Cardiac fibroblast (primary cell): Measurements from ENCODE around the gene ARHGAP40.

Source experiments
- DNase-seq, 2 donors: peaks; one replicate each; pipeline versions ENCODE4 v3.0.0 to v3.0.0-alpha.2; 2010; ENCODE audit warnings: low read depth in 2 of 2
- H3K4me3 ChIP-seq, 2 donors: replicated peaks in 1 of 2; 1 replicate in 1 of 2; 2 replicates in 1 of 2; pipeline ENCODE4 v1.5.1; 2011; ENCODE audit warnings: low read depth in 2 of 2, low read length in 2 of 2, mild to moderate bottlenecking in 2 of 2, moderate library complexity in 1 of 2
- TF ChIP-seq, protein P1 (sequence below): IDR thresholded peaks from one replicate; pipeline ENCODE4 v1.5.1; 2011; ENCODE audit warnings: low read depth, mild to moderate bottlenecking, low read length, inconsistent platforms

ARHGAP40 gene

DNA sequence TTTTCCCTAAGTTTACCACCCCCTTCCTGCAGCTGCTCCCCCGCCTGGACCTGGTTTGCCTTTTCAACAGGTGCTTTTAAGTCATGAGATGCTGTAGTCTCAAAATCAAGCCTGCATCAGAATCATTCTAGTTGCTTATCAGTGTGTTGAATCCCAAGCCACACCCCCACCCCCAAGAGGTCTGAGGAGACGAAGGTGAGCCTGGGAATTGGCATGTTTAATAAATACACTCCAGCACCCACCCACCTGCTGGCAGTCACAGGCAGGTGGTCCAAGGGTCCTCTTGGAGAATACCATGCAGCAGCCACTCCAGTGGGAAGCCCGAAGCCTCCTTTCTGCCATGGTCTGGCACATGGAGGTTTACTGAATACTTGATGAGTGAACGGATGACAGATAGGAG lies 21.7 kb upstream of the ARHGAP40 start:
- no peak overlapping the region for H3K4me3 ChIP-seq
- no peak for DNase-seq
- TF ChIP-seq, protein P1, sequence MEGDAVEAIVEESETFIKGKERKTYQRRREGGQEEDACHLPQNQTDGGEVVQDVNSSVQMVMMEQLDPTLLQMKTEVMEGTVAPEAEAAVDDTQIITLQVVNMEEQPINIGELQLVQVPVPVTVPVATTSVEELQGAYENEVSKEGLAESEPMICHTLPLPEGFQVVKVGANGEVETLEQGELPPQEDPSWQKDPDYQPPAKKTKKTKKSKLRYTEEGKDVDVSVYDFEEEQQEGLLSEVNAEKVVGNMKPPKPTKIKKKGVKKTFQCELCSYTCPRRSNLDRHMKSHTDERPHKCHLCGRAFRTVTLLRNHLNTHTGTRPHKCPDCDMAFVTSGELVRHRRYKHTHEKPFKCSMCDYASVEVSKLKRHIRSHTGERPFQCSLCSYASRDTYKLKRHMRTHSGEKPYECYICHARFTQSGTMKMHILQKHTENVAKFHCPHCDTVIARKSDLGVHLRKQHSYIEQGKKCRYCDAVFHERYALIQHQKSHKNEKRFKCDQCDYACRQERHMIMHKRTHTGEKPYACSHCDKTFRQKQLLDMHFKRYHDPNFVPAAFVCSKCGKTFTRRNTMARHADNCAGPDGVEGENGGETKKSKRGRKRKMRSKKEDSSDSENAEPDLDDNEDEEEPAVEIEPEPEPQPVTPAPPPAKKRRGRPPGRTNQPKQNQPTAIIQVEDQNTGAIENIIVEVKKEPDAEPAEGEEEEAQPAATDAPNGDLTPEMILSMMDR = no peak

DNA sequence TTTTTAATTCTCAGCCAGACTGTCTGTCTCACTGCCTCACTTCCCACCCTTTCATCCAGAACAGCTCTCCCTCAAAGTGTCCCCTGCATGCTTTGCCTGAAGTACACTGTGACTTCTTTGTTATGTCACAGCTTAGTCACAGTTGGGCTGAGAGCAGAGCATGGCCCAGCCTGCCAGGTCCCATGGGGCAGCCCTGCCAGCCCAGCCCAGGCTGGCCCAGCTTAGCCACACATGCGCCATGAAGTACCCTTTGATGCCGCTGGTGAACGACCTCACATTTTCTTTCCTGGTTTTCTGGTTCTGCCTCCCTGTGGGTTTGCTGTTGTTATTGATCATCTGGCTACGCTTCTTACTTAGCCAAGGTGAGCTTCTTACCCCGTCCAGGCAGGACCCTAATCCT lies 20.6 kb upstream of the ARHGAP40 start, which contains the start of gene ADIG:
ADIG (plus strand) TSS at position 185 of the 400 bp plus-strand sequence; CDS start at position 239, 54 bp downstream.
- peak in 1 of 2 donors; percentile 12 for DNase-seq
- H3K4me3 ChIP-seq = no peak within 1 kb of the TSS
- TF ChIP-seq, protein P1 = no peak

DNA sequence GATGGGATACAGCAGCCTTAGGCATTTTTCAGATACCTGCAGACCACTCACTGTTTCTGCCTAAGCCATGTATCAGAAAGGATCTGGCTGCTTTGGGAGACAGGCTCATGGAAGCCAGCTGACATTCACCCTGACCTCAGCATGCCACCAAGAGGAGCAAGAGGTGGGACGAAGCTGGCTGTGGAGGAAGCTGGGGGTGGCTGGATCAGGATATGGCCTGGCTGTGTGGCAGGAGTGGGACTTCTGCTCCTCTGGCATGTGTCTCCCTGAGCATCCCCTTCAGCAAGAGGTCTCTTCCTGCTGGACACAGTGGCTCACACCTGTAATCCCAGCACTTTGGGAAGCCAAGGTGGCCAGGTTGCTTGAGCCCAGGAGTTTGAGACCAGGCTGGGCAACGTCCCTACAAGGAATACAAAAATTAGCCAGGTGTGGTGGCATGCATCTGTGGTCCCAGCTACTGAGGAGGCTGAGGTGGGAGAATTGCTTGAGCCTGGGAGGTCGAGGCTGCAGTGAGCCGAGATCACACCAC lies 19.7 kb upstream of the ARHGAP40 start:
- DNase-seq = no peak
- TF ChIP-seq, protein P1 = no peak
- H3K4me3 ChIP-seq = no peak overlapping the region

DNA sequence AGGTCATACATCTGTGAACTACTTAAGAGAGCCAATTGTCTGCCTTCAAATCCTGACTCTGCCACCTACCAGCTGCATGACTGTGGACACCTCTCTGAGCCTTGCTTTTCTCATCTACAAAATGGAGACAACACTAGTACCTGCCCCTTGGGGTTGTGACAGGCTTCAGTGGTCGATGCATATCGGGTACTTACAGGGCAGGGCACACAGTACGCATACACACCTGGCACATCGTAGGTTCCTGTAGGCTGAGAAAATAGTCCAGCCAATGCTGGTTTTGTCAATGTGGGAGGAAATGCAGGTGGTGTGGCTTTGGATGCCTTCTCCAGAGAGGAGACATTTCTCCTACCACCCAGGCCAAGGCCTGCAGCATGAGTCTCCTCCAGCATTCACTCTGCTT lies 18.3 kb upstream of the ARHGAP40 start:
- H3K4me3 ChIP-seq = no peak overlapping the region
- no peak for DNase-seq
- TF ChIP-seq, protein P1 = no peak

DNA sequence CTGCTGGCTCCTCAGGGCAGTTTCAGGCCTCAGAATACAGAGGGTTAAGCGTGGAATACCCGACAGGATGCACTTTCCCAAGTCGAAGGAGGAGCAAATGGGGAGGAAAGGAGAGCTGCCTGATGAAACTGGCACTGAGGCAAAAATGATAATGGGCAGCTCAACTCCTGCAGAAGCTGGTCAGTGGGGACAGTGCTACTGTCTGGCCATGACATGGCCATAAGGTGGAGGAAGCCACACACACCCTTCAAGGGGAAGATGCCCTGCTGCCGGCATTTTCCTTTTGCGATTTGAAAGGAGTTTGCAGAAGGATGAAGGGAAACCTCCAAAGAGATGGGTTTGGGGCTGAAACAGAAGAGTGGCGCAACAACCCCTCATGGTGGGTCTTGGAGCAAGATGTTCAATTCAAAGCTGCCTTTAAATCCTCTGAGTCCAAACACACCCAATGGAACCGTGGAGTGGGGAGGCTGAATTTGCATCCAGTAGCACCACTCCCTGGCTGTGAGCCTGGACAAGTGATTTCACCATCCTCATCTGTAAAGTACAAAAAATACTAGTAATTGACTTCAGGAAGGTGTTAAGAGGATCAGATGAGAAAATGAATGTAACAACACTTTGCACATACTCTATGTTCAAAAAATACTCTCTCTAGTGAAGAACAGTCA lies 17.4 kb upstream of the ARHGAP40 start:
- no peak for DNase-seq
- TF ChIP-seq, protein P1 = no peak
- no peak overlapping the region for H3K4me3 ChIP-seq

DNA sequence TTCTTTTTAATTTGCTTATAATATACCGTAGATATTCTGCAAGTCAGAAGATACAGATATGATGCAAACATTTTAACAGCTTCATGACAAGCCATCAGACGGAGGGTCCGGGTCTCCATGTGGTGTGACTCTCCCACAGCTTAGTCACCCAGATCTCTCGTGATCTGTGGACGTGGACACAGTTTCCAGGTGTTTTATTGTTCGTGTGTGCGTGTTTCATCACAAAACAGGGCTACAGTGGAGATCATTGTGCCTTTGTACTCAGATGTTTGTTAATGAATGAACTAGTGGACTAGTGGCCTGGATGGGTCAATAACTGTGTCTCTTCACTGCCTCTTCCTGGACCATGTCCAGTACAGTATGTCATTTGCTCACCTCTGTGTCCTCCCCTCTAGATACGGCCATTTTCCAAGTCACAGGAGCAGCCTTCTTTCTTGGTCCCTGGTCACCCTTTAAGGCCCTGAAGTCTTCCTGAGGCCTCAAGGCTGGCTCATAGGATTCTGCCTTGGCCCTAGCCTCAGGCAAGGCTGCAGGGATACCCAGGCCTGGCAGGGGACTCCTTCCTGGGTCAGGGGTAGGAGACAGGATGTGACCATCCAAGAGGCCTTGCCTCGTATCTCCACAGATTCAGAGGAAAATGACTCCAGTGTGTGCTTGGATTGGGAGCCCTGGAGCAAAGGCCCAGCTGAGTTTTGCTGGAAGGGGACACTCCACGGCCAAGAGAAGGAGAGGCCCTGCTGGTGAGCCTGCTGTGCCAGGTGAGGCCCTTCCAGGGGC lies 16.0 kb upstream of the ARHGAP40 start:
- H3K4me3 ChIP-seq = no peak overlapping the region
- TF ChIP-seq, protein P1 = no peak
- DNase-seq = no peak
